Amniotic stem cell (primary cell): Measurements from ENCODE around the gene GAGE12H.
"Not testable (repeated sequence)": the region's sequence is repeated elsewhere in the genome, so short reads cannot be mapped to it uniquely, and the experiment has no call there.

ENCODE experiments used
- DNase-seq: peaks from one replicate; lab custom pipeline; 2025; lab: John Stamatoyannopoulos, UW

The GAGE12H gene, protein sequence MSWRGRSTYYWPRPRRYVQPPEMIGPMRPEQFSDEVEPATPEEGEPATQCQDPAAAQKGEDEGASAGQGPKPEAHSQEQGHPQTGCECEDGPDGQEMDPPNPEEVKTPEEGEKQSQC

DNA sequence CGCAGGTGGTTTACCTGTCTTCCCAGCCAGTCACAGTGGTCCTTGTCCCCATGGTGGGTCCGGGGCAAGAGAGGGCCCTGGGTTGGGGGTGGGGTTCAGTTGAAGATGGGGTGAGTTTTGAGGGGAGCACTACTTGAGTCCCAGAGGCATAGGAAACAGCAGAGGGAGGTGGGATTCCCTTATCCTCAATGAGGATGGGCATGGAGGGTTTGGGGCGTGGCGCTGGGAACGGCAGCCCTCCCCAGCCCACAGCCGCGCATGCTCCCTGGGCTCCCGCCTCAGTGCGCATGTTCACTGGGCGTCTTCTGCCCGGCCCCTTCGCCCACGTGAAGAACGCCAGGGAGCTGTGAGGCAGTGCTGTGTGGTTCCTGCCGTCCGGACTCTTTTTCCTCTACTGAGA lies at the start of gene GAGE12H:
GAGE12H (plus strand) TSS at position 301 of the 400 bp plus-strand sequence. CDS start 1,155 bp downstream, outside the sequence.
- DNase-seq, result not testable (repeated sequence)

DNA sequence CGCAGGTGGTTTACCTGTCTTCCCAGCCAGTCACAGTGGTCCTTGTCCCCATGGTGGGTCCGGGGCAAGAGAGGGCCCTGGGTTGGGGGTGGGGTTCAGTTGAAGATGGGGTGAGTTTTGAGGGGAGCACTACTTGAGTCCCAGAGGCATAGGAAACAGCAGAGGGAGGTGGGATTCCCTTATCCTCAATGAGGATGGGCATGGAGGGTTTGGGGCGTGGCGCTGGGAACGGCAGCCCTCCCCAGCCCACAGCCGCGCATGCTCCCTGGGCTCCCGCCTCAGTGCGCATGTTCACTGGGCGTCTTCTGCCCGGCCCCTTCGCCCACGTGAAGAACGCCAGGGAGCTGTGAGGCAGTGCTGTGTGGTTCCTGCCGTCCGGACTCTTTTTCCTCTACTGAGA lies 47.9 kb upstream of the GAGE12H start, which contains the start of gene GAGE12C:
GAGE12C (plus strand) TSS at position 301 of the 400 bp plus-strand sequence. CDS start 1,155 bp downstream, outside the sequence.
- DNase-seq, result not testable (repeated sequence)

DNA sequence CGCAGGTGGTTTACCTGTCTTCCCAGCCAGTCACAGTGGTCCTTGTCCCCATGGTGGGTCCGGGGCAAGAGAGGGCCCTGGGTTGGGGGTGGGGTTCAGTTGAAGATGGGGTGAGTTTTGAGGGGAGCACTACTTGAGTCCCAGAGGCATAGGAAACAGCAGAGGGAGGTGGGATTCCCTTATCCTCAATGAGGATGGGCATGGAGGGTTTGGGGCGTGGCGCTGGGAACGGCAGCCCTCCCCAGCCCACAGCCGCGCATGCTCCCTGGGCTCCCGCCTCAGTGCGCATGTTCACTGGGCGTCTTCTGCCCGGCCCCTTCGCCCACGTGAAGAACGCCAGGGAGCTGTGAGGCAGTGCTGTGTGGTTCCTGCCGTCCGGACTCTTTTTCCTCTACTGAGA lies 38.3 kb upstream of the GAGE12H start, which contains the start of gene GAGE12D:
GAGE12D (plus strand) TSS at position 301 of the 400 bp plus-strand sequence. CDS start 1,155 bp downstream, outside the sequence.
- DNase-seq, result not testable (repeated sequence)

DNA sequence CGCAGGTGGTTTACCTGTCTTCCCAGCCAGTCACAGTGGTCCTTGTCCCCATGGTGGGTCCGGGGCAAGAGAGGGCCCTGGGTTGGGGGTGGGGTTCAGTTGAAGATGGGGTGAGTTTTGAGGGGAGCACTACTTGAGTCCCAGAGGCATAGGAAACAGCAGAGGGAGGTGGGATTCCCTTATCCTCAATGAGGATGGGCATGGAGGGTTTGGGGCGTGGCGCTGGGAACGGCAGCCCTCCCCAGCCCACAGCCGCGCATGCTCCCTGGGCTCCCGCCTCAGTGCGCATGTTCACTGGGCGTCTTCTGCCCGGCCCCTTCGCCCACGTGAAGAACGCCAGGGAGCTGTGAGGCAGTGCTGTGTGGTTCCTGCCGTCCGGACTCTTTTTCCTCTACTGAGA lies 28.8 kb upstream of the GAGE12H start, which contains the start of gene GAGE12E:
GAGE12E (plus strand) TSS at position 301 of the 400 bp plus-strand sequence. CDS start 1,155 bp downstream, outside the sequence.
- DNase-seq, result not testable (repeated sequence)

DNA sequence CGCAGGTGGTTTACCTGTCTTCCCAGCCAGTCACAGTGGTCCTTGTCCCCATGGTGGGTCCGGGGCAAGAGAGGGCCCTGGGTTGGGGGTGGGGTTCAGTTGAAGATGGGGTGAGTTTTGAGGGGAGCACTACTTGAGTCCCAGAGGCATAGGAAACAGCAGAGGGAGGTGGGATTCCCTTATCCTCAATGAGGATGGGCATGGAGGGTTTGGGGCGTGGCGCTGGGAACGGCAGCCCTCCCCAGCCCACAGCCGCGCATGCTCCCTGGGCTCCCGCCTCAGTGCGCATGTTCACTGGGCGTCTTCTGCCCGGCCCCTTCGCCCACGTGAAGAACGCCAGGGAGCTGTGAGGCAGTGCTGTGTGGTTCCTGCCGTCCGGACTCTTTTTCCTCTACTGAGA lies 19.2 kb upstream of the GAGE12H start, which contains the start of gene GAGE12F:
GAGE12F (plus strand) TSS at position 301 of the 400 bp plus-strand sequence. CDS start 1,155 bp downstream, outside the sequence.
- not testable (repeated sequence) for DNase-seq

DNA sequence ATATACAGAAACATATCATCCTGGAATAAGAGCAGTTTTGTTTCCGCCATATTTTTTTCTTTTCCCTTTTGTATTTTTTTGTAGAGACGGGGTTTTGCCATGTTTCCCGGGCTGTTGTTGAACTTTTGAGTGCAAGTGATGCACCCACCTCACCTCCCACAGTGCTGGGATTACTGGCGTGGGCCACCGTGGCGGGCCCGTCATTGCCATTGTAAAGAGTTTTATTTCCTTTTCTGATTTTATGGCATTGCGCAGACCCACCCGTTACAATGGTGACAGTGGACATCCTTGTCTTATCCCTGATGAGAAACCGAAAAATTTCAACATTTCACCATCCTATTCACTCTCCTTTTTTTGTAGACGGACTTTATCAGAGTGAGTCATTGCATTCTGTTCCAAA lies 11.0 kb upstream of the GAGE12H start:
- not testable (repeated sequence) for DNase-seq

DNA sequence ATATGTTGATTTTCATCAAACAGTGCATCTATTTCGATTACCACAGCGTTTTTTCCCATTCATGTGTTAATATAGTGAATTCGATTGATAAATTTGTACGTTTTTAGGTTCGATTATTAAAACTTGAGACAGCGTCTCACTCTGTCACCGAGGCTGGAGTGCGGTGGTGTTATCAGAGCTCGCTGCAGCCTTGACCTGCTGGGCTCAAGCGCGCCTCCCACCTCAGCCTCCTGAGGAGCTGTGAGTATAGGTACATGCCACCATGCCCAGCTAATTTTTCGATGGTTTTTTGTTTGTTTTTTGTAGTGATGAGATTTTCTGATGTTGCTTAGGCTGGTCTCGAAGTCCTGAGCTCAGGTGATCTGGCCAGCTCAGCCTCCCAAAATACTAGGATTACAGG lies 10.6 kb upstream of the GAGE12H start:
- DNase-seq, result not testable (repeated sequence)

DNA sequence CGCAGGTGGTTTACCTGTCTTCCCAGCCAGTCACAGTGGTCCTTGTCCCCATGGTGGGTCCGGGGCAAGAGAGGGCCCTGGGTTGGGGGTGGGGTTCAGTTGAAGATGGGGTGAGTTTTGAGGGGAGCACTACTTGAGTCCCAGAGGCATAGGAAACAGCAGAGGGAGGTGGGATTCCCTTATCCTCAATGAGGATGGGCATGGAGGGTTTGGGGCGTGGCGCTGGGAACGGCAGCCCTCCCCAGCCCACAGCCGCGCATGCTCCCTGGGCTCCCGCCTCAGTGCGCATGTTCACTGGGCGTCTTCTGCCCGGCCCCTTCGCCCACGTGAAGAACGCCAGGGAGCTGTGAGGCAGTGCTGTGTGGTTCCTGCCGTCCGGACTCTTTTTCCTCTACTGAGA lies 9.6 kb upstream of the GAGE12H start, which contains the start of gene GAGE12G:
GAGE12G (plus strand) TSS at position 301 of the 400 bp plus-strand sequence. CDS start 1,155 bp downstream, outside the sequence.
- DNase-seq, result not testable (repeated sequence)

DNA sequence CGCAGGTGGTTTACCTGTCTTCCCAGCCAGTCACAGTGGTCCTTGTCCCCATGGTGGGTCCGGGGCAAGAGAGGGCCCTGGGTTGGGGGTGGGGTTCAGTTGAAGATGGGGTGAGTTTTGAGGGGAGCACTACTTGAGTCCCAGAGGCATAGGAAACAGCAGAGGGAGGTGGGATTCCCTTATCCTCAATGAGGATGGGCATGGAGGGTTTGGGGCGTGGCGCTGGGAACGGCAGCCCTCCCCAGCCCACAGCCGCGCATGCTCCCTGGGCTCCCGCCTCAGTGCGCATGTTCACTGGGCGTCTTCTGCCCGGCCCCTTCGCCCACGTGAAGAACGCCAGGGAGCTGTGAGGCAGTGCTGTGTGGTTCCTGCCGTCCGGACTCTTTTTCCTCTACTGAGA lies 9.4 kb downstream of the GAGE12H start, which contains the start of gene GAGE2A:
GAGE2A (plus strand) TSS at position 301 of the 400 bp plus-strand sequence. CDS start 1,155 bp downstream, outside the sequence.
- DNase-seq, result not testable (repeated sequence)

DNA sequence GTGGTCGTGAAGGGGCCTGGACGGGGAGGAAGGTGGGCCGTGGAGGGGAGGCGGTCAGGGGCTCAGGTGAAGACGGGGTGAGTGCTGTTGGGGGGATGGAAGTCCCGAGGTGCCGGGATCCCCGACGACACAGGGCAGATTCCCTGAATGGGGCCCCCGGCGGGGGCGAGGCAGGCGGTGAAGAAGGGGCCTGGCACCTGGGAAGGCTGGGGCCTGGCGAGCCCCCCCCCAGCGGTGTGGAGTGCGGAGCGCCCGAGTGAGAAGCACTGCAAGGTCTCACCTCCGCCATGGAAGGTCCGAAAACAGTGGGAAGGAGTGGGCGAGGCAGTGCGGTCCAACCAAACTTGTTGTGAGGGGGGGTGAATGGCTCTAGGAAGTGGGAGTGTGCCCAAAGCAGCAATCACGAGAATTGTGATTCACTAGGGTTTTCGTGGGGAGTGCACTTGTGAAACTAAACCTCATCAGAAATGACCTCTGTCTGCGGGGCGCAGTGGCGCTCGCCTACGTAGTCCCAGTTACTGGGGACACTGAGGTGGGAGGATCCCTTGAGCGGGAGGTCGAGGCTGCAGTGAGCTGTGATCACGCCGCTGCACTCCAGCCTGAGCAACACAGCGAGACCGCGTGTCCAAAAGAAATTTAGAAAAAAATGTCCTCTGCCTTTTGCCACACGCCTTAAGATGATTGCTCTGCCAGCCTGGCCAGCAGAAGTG lies 10.2 kb downstream of the GAGE12H start:
- DNase-seq, result not testable (repeated sequence)

DNA sequence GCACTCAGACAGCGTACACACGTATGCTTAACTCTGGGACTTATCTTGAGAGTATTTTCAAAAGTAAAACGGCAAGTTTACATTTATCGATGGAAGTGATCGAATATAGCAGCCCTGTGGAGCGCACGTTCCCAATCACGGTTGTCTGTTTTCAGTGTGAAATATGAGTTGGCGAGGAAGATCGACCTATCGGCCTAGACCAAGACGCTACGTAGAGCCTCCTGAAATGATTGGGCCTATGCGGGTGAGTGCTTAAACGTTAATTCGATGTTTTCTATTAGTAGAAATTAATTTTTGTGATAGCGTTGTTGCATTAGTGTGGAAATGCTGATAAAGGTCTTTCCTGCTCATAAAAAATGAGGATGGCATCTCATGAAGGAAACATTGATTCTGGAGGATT lies 10.7 kb downstream of the GAGE12H start:
- DNase-seq, result not testable (repeated sequence)

DNA sequence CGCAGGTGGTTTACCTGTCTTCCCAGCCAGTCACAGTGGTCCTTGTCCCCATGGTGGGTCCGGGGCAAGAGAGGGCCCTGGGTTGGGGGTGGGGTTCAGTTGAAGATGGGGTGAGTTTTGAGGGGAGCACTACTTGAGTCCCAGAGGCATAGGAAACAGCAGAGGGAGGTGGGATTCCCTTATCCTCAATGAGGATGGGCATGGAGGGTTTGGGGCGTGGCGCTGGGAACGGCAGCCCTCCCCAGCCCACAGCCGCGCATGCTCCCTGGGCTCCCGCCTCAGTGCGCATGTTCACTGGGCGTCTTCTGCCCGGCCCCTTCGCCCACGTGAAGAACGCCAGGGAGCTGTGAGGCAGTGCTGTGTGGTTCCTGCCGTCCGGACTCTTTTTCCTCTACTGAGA lies 19.0 kb downstream of the GAGE12H start, which contains the start of gene GAGE1:
GAGE1 (plus strand) TSS at position 301 of the 400 bp plus-strand sequence. CDS start 1,155 bp downstream, outside the sequence.
- not testable (repeated sequence) for DNase-seq

DNA sequence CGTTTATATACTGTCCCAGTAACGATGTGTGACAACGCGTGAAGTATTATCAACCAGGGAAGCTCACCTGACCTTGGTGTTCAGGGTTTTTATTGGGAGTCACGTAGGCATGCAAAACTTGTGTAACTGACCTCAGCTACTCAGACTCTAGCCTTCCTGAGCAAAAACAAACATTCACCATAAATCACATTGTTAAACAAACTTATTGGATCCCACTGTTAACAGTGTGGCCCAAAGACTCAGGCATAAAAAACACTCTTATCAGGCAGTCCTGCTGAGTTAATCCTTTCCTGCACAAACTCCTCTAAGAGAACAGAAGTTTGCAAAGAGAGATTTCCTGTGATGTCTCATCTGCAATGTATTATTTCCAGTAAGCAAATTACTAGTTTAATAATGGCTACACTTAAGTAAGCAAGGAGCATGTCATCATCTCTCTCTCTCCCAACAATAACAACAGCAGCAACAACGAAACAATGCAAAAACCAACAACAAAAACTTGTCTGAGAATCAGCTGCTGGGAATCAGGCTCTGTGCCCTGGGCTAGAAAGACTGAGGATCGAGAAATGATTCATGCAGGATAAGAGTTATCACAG lies 31.1 kb downstream of the GAGE12H start:
- DNase-seq, result no peak

DNA sequence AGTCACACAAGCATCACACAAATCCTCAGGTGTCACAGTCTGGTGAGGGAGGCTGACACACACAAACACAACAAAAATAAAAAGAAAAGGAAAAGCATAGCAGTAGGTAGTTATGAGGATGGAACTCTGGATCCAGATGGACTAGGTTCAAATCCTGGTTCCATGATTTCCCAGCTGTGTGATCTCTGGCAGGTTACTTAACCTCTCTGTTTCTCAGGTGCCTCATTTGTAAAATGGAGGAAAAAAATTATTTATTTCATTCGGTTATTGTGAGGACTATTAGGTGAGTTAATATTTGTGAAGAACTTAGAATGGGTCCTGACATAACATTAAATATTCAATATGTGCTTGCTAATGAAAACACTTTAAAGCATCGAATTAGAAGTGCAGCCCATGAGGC lies 38.8 kb downstream of the GAGE12H start:
- DNase-seq, result no peak

DNA sequence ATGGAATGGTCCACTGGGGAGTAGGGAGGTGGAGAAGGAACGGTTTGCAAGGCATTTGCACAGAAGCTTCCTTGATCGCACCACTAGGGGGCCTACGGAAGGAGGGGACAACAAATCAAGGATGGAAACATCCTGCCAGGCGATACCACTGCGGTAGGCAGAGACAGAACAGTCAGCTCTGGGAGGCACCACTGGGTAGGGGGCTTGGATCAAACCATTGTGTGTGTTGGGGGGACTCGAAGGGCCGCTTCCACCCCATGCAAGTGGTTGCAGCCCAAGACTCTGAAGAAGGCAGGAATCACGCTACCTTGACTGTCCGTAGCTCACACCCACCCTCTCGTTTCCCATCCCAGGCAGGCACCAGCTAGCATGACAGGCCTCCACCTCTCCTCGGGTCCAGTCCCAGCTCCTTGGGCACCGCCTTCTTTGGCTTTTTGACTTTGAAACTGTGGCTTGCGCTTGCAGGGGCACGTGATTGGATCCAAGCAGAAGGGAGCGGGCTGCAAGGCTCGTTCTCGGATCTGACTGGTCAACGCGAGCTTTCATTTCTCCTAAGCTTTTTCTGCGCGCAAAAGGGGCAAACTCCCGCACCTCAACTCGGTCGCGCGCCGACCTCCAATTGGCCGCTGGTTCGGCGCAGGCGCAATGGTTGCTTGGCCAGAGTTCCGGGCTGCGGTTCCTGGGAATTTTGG lies 47.5 kb downstream of the GAGE12H start:
- DNase-seq, result no peak
